GM18951 (cell line): ENCODE data around the gene FTCDNL1.

ENCODE experiments used
- POLR2A ChIP-seq: IDR thresholded peaks from 4 replicates; pipeline ENCODE4 v1.6.1; 2011; ENCODE audit warnings: mild to moderate bottlenecking; ENCODE audit not compliant: insufficient read length, insufficient read depth; ENCODE audit errors: extremely low read depth
- in situ Hi-C: fragments of 300-500 bp; cut with MboI; formaldehyde crosslinking; loops from one replicate; pipeline ENCODE4 v1.12.0; 2022; ENCODE audit warnings: low sequenced_read_pairs, mixed read lengths, inconsistent platforms; ENCODE audit not compliant: unreplicated experiment

Gene FTCDNL1

GRCh38 chr2:199818754-199819153 is 32.2 kb downstream of the FTCDNL1 start:
- TF ChIP-seq POLR2A: no peak
- in situ Hi-C loops: no loop called here

GRCh38 chr2:199818026-199818425 is 33.0 kb downstream of the FTCDNL1 start:
- in situ Hi-C loops: no loop called here
- TF ChIP-seq POLR2A: no peak

GRCh38 chr2:199814817-199815211 is 36.2 kb downstream of the FTCDNL1 start:
- TF ChIP-seq POLR2A: no peak
- in situ Hi-C loops: no loop called here

- in situ Hi-C loops: no loop called here
Measured at GRCh38 chr2:199814101-199814816, 36.7 kb downstream of the FTCDNL1 start.

GRCh38 chr2:199812493-199812892 is 38.5 kb downstream of the FTCDNL1 start:
- in situ Hi-C loops: no loop called here
- TF ChIP-seq POLR2A: no peak

More at GRCh38 chr2:199814101-199814816, 36.7 kb downstream of the FTCDNL1 start:
- no peak for TF ChIP-seq POLR2A

GRCh38 chr2:199811346-199811745 is 39.6 kb downstream of the FTCDNL1 start:
- in situ Hi-C loops: no loop called here
- no peak for TF ChIP-seq POLR2A

GRCh38 chr2:199810422-199811171 is 40.4 kb downstream of the FTCDNL1 start:
- no peak for TF ChIP-seq POLR2A
- in situ Hi-C loops: no loop called here

GRCh38 chr2:199807966-199808365 is 43.0 kb downstream of the FTCDNL1 start:
- in situ Hi-C loops: no loop called here
- no peak for TF ChIP-seq POLR2A

- TF ChIP-seq POLR2A: no peak
- in situ Hi-C loops: no loop called here
Measured at GRCh38 chr2:199806179-199806578, 44.8 kb downstream of the FTCDNL1 start.

- TF ChIP-seq POLR2A: no peak
- in situ Hi-C loops: no loop called here
Measured at GRCh38 chr2:199804831-199805230, 46.2 kb downstream of the FTCDNL1 start.

- no peak for TF ChIP-seq POLR2A
- in situ Hi-C loops: no loop called here
Measured at GRCh38 chr2:199798831-199799580, 52.0 kb downstream of the FTCDNL1 start.

- in situ Hi-C loops: no loop called here
- TF ChIP-seq POLR2A: no peak
Measured at GRCh38 chr2:199797431-199798403, 53.3 kb downstream of the FTCDNL1 start.

GRCh38 chr2:199792381-199792780 is 58.6 kb downstream of the FTCDNL1 start:
- no peak for TF ChIP-seq POLR2A
- in situ Hi-C loops: no loop called here

GRCh38 chr2:199791326-199791725 is 59.7 kb downstream of the FTCDNL1 start:
- in situ Hi-C loops: no loop called here

More at GRCh38 chr2:199791326-199791725, 59.7 kb downstream of the FTCDNL1 start:
- no peak for TF ChIP-seq POLR2A
